Measurements from ENCODE around the gene BRINP2. TPM values are rescaled to one million over a fixed set of nuclear protein-coding genes. Genes with fewer than 3 reads are reported as not detected.
A peak's percentile ranks its signal among the peaks of the same experiment; 100 is the strongest.

BRINP2 gene
- total RNA-seq, 1 donor: not detected

DNA sequence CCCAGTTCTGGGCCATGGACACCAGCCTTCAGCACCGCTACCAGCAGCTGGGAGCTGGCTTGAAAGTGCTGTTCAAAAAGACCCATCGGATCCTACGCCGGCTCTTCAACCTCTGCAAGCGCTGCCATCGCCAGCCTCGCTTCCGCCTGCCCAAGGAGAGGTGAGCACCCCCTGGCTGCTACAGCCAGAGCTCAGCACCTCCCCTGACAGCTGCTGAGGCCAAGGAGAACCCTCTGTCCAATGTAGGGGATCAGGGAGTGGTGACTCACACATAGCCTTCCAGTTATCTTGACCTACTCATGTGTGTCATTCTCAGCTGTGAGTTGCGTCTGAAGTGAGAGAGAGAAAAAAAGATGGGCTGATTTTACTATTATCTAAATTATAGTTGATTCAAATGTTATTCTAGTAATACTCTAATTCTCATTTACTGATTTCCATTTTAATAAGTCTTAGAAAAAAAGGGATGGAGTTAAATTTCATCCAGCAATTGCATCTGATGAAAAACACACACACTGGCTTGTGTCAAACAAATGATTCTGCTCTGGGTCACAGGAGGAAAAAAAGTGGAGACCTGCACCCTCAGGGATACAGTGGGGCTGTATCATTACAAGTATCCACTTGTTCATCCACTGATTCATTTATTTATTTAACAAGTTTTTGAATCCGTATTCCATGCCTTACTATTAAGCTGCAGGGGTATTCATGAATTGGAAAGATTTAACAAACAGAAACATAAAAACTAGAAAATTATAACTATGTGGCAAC is 108.0 kb downstream of the BRINP2 start:
- H3K36me3 ChIP-seq (ENCODE audit: insufficient read depth, low read length): no peaks in the 10 kb centered on the region
- H3K4me2 ChIP-seq (ENCODE audit: insufficient read depth, low read length): no peak overlapping the region
- H3K27me3 ChIP-seq (ENCODE audit: insufficient read depth, low read length): no peaks in the 10 kb centered on the region
- H3K4me1 ChIP-seq (ENCODE audit: insufficient read depth, low read length): peaks cover 13% of the 10 kb centered on the region
- H3K27ac ChIP-seq (ENCODE audit: low read depth, low read length): no peak overlapping the region
- no peak for TF ChIP-seq CTCF (IDR thresholded peaks at IDR 0.05; ENCODE audit: extremely low read depth, low read depth, low read length)
- no peaks in the 10 kb centered on the region for H3K79me2 ChIP-seq (ENCODE audit: insufficient read depth, low read length)
- peaks cover 2% of the 10 kb centered on the region for H4K20me1 ChIP-seq (ENCODE audit: insufficient read depth, low read length)
- DNase-seq (ENCODE audit: insufficient read length, low spot score, missing footprints): peak; percentile 73
- no peak overlapping the region for H3K4me3 ChIP-seq (ENCODE audit: insufficient read depth, low read length)
- H3K9me3 ChIP-seq (ENCODE audit: low read depth, low read length): no peaks in the 10 kb centered on the region
- H2AFZ ChIP-seq (ENCODE audit: low read length): no peak overlapping the region

DNA sequence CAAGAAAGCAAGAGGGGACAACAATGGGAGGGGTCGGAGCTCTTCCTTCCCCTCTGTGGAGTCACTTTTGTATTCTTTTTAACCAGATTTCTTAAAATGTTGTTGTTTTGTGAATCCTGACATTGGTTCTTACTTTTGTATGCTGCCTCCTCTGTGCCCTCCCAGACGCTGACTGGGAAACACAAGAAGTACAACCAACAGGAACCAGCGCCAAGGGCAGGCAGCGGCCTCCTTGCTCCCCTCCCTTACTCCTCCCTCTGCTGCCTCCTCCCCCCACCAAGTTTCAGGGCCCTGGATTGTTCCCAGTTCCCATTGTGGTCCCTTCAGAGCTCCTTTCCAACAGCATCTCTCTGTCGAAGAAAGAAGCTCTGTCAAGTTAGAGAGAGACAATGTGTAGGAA is 111.1 kb downstream of the BRINP2 start:
- Histone ChIP-seq H3K27me3 (ENCODE audit: insufficient read depth, low read length) (no peaks in the 10 kb centered on the region), H4K20me1 (ENCODE audit: insufficient read depth, low read length) (no peaks in the 10 kb centered on the region), H3K4me2 (ENCODE audit: insufficient read depth, low read length) (no peak overlapping the region), H3K4me1 (ENCODE audit: insufficient read depth, low read length) (no peaks in the 10 kb centered on the region), H3K27ac (ENCODE audit: low read depth, low read length) (no peak overlapping the region), H3K9me3 (ENCODE audit: low read depth, low read length) (no peaks in the 10 kb centered on the region), H2AFZ (ENCODE audit: low read length) (no peak overlapping the region), H3K4me3 (ENCODE audit: insufficient read depth, low read length) (no peak overlapping the region), H3K36me3 (ENCODE audit: insufficient read depth, low read length) (no peaks in the 10 kb centered on the region), H3K79me2 (ENCODE audit: insufficient read depth, low read length) (no peaks in the 10 kb centered on the region)
- no peak for TF ChIP-seq CTCF (IDR thresholded peaks at IDR 0.05; ENCODE audit: extremely low read depth, low read depth, low read length)
- DNase-seq (ENCODE audit: insufficient read length, low spot score, missing footprints): no peak

- DNase-seq (ENCODE audit: insufficient read length, low spot score, missing footprints): peak; percentile 49
- no peaks in the 10 kb centered on the region for H4K20me1 ChIP-seq (ENCODE audit: insufficient read depth, low read length)
- no peaks in the 10 kb centered on the region for H3K27me3 ChIP-seq (ENCODE audit: insufficient read depth, low read length)
- no peaks in the 10 kb centered on the region for H3K4me1 ChIP-seq (ENCODE audit: insufficient read depth, low read length)
- H3K79me2 ChIP-seq (ENCODE audit: insufficient read depth, low read length): no peaks in the 10 kb centered on the region
- H3K4me3 ChIP-seq (ENCODE audit: insufficient read depth, low read length): no peak overlapping the region
- no peak overlapping the region for H2AFZ ChIP-seq (ENCODE audit: low read length)
- no peak for TF ChIP-seq CTCF (IDR thresholded peaks at IDR 0.05; ENCODE audit: extremely low read depth, low read depth, low read length)
- H3K4me2 ChIP-seq (ENCODE audit: insufficient read depth, low read length): no peak overlapping the region
- H3K9me3 ChIP-seq (ENCODE audit: low read depth, low read length): no peaks in the 10 kb centered on the region
- no peaks in the 10 kb centered on the region for H3K36me3 ChIP-seq (ENCODE audit: insufficient read depth, low read length)
- no peak overlapping the region for H3K27ac ChIP-seq (ENCODE audit: low read depth, low read length)
Measured at GRCh38 chr1:177282976-177283375, 112.2 kb downstream of the BRINP2 start.

GRCh38 chr1:177283380-177283779 is 112.6 kb downstream of the BRINP2 start:
- Histone ChIP-seq H3K79me2 (ENCODE audit: insufficient read depth, low read length) (no peaks in the 10 kb centered on the region), H2AFZ (ENCODE audit: low read length) (no peak overlapping the region), H3K36me3 (ENCODE audit: insufficient read depth, low read length) (no peaks in the 10 kb centered on the region), H3K4me2 (ENCODE audit: insufficient read depth, low read length) (no peak overlapping the region), H3K4me1 (ENCODE audit: insufficient read depth, low read length) (no peaks in the 10 kb centered on the region), H3K4me3 (ENCODE audit: insufficient read depth, low read length) (no peak overlapping the region), H3K9me3 (ENCODE audit: low read depth, low read length) (no peaks in the 10 kb centered on the region), H3K27ac (ENCODE audit: low read depth, low read length) (no peak overlapping the region), H3K27me3 (ENCODE audit: insufficient read depth, low read length) (no peaks in the 10 kb centered on the region), H4K20me1 (ENCODE audit: insufficient read depth, low read length) (no peaks in the 10 kb centered on the region)
- no peak for DNase-seq (ENCODE audit: insufficient read length, low spot score, missing footprints)
- TF ChIP-seq CTCF (IDR thresholded peaks at IDR 0.05; ENCODE audit: extremely low read depth, low read depth, low read length): no peak

Measured in osteoblast (primary cell).